Astrocyte (in vitro differentiated cells and primary cell): ENCODE results near the gene PCDHA4.

Experiments
- EZH2 ChIP-seq: IDR thresholded peaks from 2 replicates; pipeline ENCODE4 v1.6.1; 2012; ENCODE audit warnings: mild to moderate bottlenecking, low read length, inconsistent platforms; ENCODE audit not compliant: insufficient read depth
- TF ChIP-seq, protein P1 (sequence below): IDR thresholded peaks from 2 replicates; pipeline ENCODE4 v1.5.1; 2011; ENCODE audit warnings: low read depth, mild to moderate bottlenecking, inconsistent platforms, low read length, moderate library complexity; ENCODE audit not compliant: insufficient read depth

DNA sequence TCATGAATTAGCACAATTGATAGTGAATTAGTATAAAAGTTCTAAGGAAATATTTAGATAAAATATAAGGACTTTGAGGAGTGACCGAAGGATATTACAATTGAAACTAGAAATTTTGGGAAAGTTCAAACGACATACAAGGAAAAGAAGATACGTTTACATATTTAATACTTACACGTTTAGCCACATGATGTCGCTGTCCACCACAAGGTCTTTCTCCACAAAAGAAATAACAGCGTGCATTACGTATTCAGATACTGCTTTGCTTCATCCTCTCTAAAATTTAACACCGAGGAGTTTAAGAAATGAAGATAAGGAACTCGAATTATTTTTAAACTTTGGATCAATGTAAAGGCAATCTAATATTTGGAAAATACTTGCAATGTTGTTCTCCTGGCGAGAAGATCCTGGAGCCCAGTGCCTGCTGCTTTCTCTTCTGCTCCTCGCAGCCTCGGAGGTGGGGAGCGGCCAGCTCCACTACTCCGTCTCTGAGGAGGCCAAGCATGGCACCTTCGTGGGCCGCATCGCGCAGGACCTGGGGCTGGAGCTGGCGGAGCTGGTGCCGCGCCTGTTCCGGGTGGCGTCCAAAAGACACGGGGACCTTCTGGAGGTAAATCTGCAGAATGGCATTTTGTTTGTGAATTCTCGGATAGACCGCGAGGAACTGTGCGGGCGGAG is 5.9 kb upstream of the PCDHA4 start, which contains the start of gene PCDHA3:
- TF ChIP-seq, protein P1, sequence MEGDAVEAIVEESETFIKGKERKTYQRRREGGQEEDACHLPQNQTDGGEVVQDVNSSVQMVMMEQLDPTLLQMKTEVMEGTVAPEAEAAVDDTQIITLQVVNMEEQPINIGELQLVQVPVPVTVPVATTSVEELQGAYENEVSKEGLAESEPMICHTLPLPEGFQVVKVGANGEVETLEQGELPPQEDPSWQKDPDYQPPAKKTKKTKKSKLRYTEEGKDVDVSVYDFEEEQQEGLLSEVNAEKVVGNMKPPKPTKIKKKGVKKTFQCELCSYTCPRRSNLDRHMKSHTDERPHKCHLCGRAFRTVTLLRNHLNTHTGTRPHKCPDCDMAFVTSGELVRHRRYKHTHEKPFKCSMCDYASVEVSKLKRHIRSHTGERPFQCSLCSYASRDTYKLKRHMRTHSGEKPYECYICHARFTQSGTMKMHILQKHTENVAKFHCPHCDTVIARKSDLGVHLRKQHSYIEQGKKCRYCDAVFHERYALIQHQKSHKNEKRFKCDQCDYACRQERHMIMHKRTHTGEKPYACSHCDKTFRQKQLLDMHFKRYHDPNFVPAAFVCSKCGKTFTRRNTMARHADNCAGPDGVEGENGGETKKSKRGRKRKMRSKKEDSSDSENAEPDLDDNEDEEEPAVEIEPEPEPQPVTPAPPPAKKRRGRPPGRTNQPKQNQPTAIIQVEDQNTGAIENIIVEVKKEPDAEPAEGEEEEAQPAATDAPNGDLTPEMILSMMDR: no peak
- no peak for TF ChIP-seq EZH2
